ENCODE data around the gene ARID1B.

DNA sequence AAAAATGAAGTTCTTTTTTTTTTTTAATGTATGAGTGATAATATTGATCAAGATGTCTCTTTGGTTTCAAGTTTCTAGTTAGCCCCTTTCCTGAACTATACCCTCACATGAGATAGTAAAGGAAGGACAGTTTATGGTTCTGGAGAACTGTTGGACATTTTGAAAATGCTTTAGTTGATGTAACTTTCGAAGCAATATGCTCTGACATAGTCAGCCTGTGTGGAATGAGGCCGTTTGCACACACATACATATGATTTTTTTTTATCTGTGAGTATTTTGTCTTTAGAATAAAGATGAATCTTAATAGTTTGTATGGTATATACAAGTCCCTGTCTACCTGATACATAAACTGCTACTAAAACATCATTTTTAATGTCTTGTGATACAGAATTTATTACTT, 177.0 kb downstream of the ARID1B start:
- TF ChIP-seq, protein P1, sequence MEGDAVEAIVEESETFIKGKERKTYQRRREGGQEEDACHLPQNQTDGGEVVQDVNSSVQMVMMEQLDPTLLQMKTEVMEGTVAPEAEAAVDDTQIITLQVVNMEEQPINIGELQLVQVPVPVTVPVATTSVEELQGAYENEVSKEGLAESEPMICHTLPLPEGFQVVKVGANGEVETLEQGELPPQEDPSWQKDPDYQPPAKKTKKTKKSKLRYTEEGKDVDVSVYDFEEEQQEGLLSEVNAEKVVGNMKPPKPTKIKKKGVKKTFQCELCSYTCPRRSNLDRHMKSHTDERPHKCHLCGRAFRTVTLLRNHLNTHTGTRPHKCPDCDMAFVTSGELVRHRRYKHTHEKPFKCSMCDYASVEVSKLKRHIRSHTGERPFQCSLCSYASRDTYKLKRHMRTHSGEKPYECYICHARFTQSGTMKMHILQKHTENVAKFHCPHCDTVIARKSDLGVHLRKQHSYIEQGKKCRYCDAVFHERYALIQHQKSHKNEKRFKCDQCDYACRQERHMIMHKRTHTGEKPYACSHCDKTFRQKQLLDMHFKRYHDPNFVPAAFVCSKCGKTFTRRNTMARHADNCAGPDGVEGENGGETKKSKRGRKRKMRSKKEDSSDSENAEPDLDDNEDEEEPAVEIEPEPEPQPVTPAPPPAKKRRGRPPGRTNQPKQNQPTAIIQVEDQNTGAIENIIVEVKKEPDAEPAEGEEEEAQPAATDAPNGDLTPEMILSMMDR (IDR thresholded peaks at IDR 0.05) = no peak
- TF ChIP-seq POLR2A (IDR thresholded peaks at IDR 0.05) = no peak
